CD14-positive monocyte (primary cell): Measurements from ENCODE around the gene CRTC3. TPM values are rescaled to one million over a fixed set of nuclear protein-coding genes. Genes with fewer than 3 reads are reported as not detected.
A peak's percentile ranks its signal among the peaks of the same experiment; 100 is the strongest.
"Not testable (repeated sequence)": the region's sequence is repeated elsewhere in the genome, so short reads cannot be mapped to it uniquely, and the experiment has no call there.

Source experiments
- DNase-seq, 3 donors: peaks; one replicate each; pipeline ENCODE4 v3.0.0-alpha.2; 2011 to 2022
- H2AFZ ChIP-seq: 2 replicates; pipeline ENCODE4 v1.6.0; 2012; ENCODE audit warnings: mild to moderate bottlenecking, low read depth, low read length, inconsistent platforms; ENCODE audit not compliant: insufficient read depth, poor library complexity, severe bottlenecking
- H3K27ac ChIP-seq, 2 donors: 1 replicate in 1 of 2; 2 replicates in 1 of 2; pipeline ENCODE4 v1.5.1; 2012 to 2013; ENCODE audit warnings: low read length in 2 of 2, control low read depth in 1 of 2, inconsistent platforms in 1 of 2, low read depth in 1 of 2, mild to moderate bottlenecking in 1 of 2
- H3K27me3 ChIP-seq, 2 donors: one replicate each; pipeline versions ENCODE4 v1.6.0 to v1.6.1; 2011 to 2013; ENCODE audit warnings: low read length in 2 of 2; ENCODE audit not compliant: control insufficient read depth in 2 of 2, insufficient read depth in 2 of 2
- H3K36me3 ChIP-seq, 2 donors: replicated peaks in 1 of 2; 1 replicate in 1 of 2; 2 replicates in 1 of 2; pipeline versions ENCODE4 v1.5.1 to v1.6.1; 2012 to 2013; ENCODE audit warnings: low read length in 2 of 2, control low read depth in 1 of 2, inconsistent platforms in 1 of 2, mild to moderate bottlenecking in 1 of 2; ENCODE audit not compliant: insufficient read depth in 2 of 2, control insufficient read depth in 1 of 2
- H3K4me1 ChIP-seq, 2 donors: 1 replicate in 1 of 2; 2 replicates in 1 of 2; pipeline versions ENCODE4 v1.5.1 to v1.6.1; 2012 to 2013; ENCODE audit warnings: low read length in 2 of 2, control low read depth in 1 of 2, inconsistent platforms in 1 of 2, mild to moderate bottlenecking in 1 of 2, moderate library complexity in 1 of 2; ENCODE audit not compliant: insufficient read depth in 2 of 2, control insufficient read depth in 1 of 2
- H3K4me2 ChIP-seq: replicated peaks from 2 replicates; pipeline ENCODE3; 2012; ENCODE audit warnings: low read length, moderate library complexity, mild to moderate bottlenecking; ENCODE audit not compliant: poor library complexity, severe bottlenecking; ENCODE audit errors: extremely low read depth
- H3K4me3 ChIP-seq, 3 experiments: fragments of 200-600 bp in 1 of 3; sonication (generic) in 1 of 3; replicated peaks in 1 of 3; 1 replicate in 2 of 3; 2 replicates in 1 of 3; pipeline ENCODE4 v1.5.1; 2011 to 2013; ENCODE audit warnings: low read length in 3 of 3, mild to moderate bottlenecking in 3 of 3, control low read depth in 2 of 3, low read depth in 2 of 3, inconsistent platforms in 1 of 3, moderate library complexity in 1 of 3
- H3K79me2 ChIP-seq: 2 replicates; pipeline ENCODE4 v1.6.0; 2012; ENCODE audit warnings: mild to moderate bottlenecking, control low read depth, inconsistent platforms, low read length, moderate library complexity; ENCODE audit not compliant: insufficient read depth
- H3K9ac ChIP-seq: 2 replicates; pipeline ENCODE4 v1.6.0; 2017; ENCODE audit warnings: low read length, mild to moderate bottlenecking; ENCODE audit not compliant: insufficient read depth, poor library complexity, severe bottlenecking
- H3K9me3 ChIP-seq, 2 donors: replicated peaks in 1 of 2; 1 replicate in 1 of 2; 2 replicates in 1 of 2; pipeline versions ENCODE4 v1.5.1 to v1.6.1; 2012 to 2013; ENCODE audit warnings: low read length in 2 of 2, control low read depth in 1 of 2; ENCODE audit not compliant: control insufficient read depth in 1 of 2, insufficient read depth in 1 of 2
- H4K20me1 ChIP-seq: 2 replicates; pipeline ENCODE4 v1.6.0; 2012; ENCODE audit warnings: mild to moderate bottlenecking, low read length, control low read depth, moderate library complexity; ENCODE audit not compliant: insufficient read depth
- H3K27ac Mint-ChIP-seq, 7 donors: one replicate each; pipeline ENCODE4 v1.8.0; 2020; ENCODE audit warnings: mild to moderate bottlenecking in 7 of 7, mixed read lengths in 7 of 7, moderate library complexity in 6 of 7, inconsistent platforms in 2 of 7
- H3K27me3 Mint-ChIP-seq, 3 donors: one replicate each; pipeline ENCODE4 v1.8.0; 2021 to 2022; ENCODE audit warnings: low read depth in 3 of 3, mild to moderate bottlenecking in 3 of 3, mixed read lengths in 3 of 3, moderate library complexity in 3 of 3, inconsistent platforms in 1 of 3
- H3K36me3 Mint-ChIP-seq, 2 donors: one replicate each; pipeline ENCODE4 v1.8.0; 2020; ENCODE audit warnings: mixed read lengths in 2 of 2, inconsistent platforms in 1 of 2, mild to moderate bottlenecking in 1 of 2
- H3K4me1 Mint-ChIP-seq: one replicate; pipeline ENCODE4 v1.8.0; 2020; ENCODE audit warnings: mild to moderate bottlenecking, mixed read lengths
- H3K4me3 Mint-ChIP-seq, 2 donors: one replicate each; pipeline ENCODE4 v1.8.0; 2020; ENCODE audit warnings: mild to moderate bottlenecking in 2 of 2, mixed read lengths in 2 of 2, moderate library complexity in 1 of 2
- H3K9me3 Mint-ChIP-seq, 7 donors: one replicate each; pipeline ENCODE4 v1.8.0; 2020 to 2022; ENCODE audit warnings: mixed read lengths in 7 of 7, mild to moderate bottlenecking in 6 of 7, moderate library complexity in 6 of 7, inconsistent platforms in 2 of 7
- WGBS: methylation state at CpG from one replicate; pipeline ENCODE4 v1.1.5; 2013; ENCODE audit warnings: missing lambda C conversion rate; ENCODE audit not compliant: insufficient coverage; 5-methylcytosine and 5-hydroxymethylcytosine counted together
- intact Hi-C, 2 donors: fragments of 100-400 bp; cut with micrococcal nuclease; formaldehyde crosslinking; loops; one replicate each; pipeline versions ENCODE4 v1.15.0 to v1.15.1; 2023
- polyA plus RNA-seq, 3 donors: library from polyadenylated mRNA; depleted of rRNA in 1 of 3; unstranded in 2 of 3; stranded (reverse) in 1 of 3; fragments of 300-500 nt in 2 of 3; fragments of >200 nt in 1 of 3; fragmentation: Illumina TruSeq in 2 of 3; gene quantifications; 1 replicate in 2 of 3; 2 replicates in 1 of 3; pipeline ENCODE4 v1.2.3, GENCODE V29; 2012 to 2021
- TF ChIP-seq, protein P1 (sequence below): fragments of 200-600 bp; IDR thresholded peaks from one replicate; pipeline ENCODE4 v1.8.0; 2022; ENCODE audit warnings: antibody characterized with exemption, mild to moderate bottlenecking

The CRTC3 gene
- polyA plus RNA-seq, 3 donors = 6.0 to 25.4 (median 12.2) TPM

DNA sequence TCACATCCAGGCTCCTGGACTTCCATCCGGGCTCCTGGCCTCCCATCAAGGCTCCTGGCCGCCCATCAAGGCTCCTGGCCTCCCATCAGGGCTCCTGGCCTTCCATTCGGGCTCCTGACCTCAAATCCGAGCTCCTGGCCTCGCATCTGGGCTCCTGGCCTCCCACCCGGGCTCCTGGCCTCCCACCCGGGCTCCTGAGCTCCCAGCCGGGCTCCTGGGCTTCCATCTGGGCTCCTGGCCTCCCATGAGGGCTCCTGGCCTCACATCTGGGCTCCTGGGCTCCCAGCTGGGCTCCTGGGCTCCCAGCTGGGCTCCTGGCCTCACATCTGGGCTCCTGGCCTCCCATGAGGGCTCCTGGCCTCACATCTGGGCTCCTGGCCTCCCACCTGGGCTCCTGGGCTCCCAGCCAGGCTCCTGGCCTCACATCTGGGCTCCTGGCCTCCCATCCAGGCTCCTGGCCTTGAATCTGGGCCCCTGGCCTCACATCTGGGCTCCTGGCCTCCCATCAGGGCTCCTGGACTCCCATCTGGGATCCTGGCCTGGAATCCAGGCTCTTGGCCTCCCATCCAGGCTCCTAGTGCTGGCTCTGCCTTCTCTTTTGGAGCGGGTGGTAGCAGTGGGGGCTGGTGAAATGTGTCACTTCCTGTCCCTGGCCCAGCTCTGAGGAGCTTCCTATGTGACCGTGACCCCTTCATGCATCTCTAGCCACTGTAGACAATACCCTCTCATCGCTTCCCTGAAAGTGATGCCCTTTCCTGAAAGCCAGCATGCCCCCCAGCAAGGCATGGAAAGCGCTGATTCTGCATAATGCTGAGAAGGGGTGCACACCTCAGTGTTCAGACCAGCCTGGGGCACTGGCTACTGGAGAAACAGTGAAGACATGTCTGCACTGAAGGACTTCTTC lies 124.8 kb downstream of the CRTC3 start:
- Histone ChIP-seq H4K20me1 (no peaks in the 10 kb centered on the region), H3K27ac (peak overlapping the region in 1 of 2 donors; percentile 1), H3K9ac (peak overlapping the region; percentile 67), H3K36me3 (no peaks in the 10 kb centered on the region), H3K4me1 (peaks cover 38 to 54% of the 10 kb centered on the region in 2 donors), H3K9me3 (no peaks in the 10 kb centered on the region), H2AFZ (peak overlapping the region; percentile 78), H3K4me2 (no peak overlapping the region), H3K4me3 (no peak overlapping the region), H3K27me3 (no peaks in the 10 kb centered on the region), H3K79me2 (no peaks in the 10 kb centered on the region)
- DNase-seq = peak; percentile 42 to 71 (median 58)
- TF ChIP-seq, protein P1, sequence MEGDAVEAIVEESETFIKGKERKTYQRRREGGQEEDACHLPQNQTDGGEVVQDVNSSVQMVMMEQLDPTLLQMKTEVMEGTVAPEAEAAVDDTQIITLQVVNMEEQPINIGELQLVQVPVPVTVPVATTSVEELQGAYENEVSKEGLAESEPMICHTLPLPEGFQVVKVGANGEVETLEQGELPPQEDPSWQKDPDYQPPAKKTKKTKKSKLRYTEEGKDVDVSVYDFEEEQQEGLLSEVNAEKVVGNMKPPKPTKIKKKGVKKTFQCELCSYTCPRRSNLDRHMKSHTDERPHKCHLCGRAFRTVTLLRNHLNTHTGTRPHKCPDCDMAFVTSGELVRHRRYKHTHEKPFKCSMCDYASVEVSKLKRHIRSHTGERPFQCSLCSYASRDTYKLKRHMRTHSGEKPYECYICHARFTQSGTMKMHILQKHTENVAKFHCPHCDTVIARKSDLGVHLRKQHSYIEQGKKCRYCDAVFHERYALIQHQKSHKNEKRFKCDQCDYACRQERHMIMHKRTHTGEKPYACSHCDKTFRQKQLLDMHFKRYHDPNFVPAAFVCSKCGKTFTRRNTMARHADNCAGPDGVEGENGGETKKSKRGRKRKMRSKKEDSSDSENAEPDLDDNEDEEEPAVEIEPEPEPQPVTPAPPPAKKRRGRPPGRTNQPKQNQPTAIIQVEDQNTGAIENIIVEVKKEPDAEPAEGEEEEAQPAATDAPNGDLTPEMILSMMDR = no peak
- peaks cover 0 to 2% (median 0%) of the 10 kb centered on the region in 3 donors for H3K27me3 Mint-ChIP-seq
- H3K36me3 Mint-ChIP-seq = peaks cover 0 to 2% of the 10 kb centered on the region in 2 donors
- peak overlapping the region in 3 of 7 donors; percentile 23 to 81 (median 33) for H3K27ac Mint-ChIP-seq
- intact Hi-C loops = loop anchor here in 1 of 2 donors (5.0 kb wide), 1 partner anchor 38 kb away; no protein-coding TSS in a partner anchor
- peaks cover 43% of the 10 kb centered on the region for H3K4me1 Mint-ChIP-seq
- 88% methylated on average over 9 of the region's 12 CpGs for WGBS
- peaks cover 0 to 2% (median 0%) of the 10 kb centered on the region in 7 donors for H3K9me3 Mint-ChIP-seq
- H3K4me3 Mint-ChIP-seq = no peak overlapping the region

DNA sequence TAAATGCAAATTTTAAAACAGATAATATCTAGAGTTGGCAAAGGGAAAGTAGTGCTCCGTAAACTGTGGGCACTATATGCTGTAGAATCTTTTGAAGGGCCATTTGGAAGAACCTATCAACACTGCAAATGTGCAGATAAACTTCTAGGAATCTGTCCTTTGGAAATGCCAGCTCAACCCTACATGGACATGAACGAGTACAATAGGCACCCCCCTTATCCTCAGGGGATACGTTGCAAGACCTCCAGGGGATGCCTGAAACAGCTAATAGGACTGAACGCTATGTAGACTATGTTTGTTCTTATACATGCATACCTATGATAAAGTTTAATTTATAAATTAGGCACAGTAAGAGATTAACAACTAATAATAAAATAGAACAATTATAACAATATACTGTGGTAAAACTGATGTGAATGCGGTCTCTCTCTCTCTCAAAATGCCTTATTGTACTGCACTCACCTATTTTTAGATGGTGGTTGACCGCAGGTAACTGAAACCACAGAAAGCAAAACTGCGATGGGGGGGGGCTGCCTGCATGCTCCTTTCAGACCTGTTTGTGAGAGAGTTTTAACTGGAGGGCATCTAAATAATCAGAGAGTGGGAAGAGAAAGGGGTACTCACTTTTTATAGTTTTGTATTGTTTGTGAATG lies 127.9 kb downstream of the CRTC3 start:
- H3K27me3 Mint-ChIP-seq, H2AFZ ChIP-seq, H4K20me1 ChIP-seq, H3K9ac ChIP-seq, H3K9me3 Mint-ChIP-seq, DNase-seq, H3K36me3 ChIP-seq, H3K4me3 ChIP-seq, H3K27ac Mint-ChIP-seq, H3K27me3 ChIP-seq, H3K4me3 Mint-ChIP-seq, H3K4me2 ChIP-seq, intact Hi-C loops, H3K27ac ChIP-seq, H3K79me2 ChIP-seq, H3K9me3 ChIP-seq, H3K36me3 Mint-ChIP-seq: not testable (repeated sequence)
- peaks cover 57% of the 10 kb centered on the region for H3K4me1 Mint-ChIP-seq
- peaks cover 56 to 70% of the 10 kb centered on the region in 2 donors for H3K4me1 ChIP-seq
- no CpG with 5 or more reads among the region's 7 CpGs for WGBS
